SH-SY5Y (cell line): ENCODE measurements around the gene UGT1A7.

Experiments used
- GATA2 ChIP-seq: IDR thresholded peaks from 2 replicates; pipeline ENCODE4 v1.6.1; 2011; ENCODE audit warnings: mild to moderate bottlenecking, low read depth, low read length
- GATA3 ChIP-seq: IDR thresholded peaks from 2 replicates; pipeline ENCODE4 v1.6.1; 2011; ENCODE audit warnings: low read depth, mild to moderate bottlenecking, low read length, moderate library complexity

DNA sequence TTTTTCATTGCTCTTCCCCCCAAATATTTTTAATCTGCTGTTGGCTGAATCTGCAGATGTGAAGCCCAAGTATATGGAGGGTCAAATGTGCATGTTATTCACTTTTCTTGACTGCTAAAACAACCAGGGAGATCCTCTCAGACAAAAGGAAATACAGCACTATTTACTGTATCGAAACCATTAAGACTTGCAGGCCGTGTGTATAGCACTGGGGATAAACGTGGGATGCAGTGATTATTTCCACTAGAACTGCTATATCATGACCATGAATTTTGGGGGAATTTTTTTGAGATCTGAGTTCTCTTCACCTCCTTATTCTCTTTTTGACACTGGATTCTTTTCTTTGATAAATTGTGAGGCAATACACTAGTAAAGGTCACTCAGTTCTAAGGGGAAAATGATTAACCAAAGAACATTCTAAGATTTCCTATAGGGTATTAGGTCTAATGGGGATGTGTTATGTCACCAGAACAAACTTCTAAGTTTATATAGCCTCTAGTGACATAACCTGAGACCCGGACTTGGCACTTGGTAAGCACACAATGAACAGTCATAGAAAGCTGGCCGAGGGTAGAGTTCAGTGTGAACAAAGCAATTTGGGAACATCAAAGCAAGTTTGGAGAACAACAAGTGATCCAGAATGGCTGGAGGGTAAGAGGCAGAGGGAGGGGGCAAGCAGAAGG is 63.5 kb downstream of the UGT1A7 start:
- TF ChIP-seq GATA2 (no peak), GATA3 (no peak)
